ENCODE measurements around the gene RIC8A.

Gene RIC8A

DNA sequence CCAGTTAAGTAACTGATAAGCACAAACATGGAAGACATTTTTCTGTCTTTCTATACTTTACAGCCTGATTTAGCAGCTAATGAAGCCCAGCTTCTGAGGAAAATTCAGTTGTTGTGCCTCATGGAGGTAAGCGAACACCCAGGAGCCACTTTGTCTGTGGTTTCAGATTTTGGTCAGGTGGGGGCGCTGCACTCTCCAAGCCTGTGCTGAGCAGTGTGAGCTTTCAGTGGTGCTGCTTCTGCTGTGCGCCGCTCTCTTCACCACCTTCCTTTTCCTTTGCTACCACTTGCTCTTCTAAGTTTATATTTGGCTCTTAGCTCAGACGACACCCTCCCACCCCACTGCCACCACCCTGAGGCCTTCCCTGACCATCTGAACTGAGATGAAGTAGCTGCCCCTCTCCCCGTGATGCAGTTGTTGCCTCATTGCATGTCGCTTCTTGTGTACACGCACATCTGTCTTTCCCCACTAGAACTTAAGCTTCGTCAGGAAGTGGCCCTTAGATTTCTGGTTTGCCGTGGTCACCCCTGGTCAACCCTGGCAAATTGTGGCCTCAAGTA, 43.3 kb downstream of the RIC8A start:
- DNase-seq = peak; percentile 64

DNA sequence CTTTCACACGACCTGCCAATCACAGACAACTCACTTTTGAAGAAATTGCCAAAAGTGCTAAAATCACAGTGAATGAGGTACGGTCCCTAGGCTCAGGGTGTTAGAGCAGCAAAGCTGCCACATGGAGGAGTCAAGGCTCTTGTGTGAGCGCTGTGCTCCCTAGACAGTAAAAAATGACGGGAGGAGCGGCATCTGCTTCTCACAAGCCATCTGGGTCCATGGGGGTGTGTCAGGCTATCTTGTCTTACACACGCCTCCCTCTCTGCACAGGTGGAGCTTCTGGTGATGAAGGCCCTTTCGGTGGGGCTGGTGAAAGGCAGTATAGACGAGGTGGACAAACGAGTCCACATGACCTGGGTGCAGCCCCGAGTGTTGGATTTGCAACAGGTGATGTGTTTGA, 44.0 kb downstream of the RIC8A start:
- DNase-seq = peak; percentile 10

DNA sequence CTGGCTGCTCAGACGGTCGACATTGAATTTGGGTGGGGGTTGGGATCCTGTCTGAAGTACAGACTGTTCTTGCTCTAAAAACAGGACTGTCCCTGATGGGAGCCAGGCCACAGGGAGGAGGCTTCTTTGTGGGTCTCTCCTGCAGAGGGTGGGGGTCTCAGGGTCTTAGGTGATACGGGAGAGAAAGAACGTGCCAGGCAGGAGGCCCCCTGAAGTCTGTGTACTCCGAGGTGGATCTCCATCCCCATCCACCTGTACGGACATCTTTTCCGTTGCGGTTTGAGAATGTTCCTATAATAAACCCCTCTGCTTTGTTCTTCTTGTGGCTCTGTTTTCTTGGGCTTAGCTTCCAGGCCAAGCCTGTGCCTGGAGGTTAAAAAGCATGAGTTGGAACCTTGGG, 45.2 kb downstream of the RIC8A start:
- no peak for DNase-seq

DNA sequence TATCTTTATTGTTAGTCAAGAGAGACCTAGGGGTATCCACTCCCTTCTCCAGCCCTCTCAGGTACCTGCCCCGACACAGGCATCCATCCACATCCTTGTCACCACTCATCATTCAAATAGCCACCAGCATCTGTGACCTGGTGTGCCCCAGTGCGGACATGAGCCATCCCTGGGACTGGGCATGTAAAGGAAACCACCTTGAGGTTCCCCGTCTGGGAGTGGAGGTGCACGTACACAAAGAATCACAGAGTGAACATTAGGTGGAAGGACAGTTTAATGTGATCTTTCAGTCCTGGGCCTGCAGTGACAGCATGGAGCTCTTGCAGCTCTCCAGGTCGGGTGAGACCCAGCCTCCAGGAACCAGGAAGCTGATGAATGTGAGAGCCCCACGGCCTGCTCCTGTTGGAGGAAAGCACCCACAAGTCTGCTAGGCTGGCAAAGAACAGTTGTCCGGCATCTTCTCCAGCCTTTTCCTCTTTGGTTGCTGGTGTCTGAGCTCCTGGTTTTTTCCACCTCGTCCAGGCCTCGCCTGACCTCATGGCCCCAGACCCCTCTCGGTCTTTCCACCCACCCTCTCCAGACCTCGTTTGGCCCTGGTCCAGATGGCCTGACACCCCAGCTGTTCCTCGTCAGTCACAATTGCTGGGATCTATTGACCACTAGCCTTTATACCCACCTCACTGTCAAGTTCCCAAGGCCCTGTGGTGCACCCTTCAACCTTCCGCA, 45.8 kb downstream of the RIC8A start:
- no peak for DNase-seq

DNA sequence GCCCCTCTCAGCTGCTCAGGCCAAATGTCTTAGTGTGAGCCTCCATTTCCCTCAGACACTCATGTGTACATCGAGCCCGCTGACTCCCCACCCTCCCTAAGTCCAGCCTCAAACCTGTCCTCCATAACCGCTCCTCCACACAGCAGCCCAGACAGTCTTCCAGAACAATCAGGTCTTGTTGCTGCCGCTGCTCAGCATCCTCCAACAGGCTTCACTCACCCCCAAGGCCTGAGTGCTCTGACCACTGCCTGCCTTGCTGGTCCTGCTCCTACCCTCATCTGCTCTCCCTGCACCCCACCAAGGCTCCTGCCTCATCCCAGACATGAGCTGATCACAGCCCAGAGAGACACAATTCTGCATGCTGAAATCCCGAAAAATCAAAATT, 46.4 kb downstream of the RIC8A start:
- no peak for DNase-seq

DNA sequence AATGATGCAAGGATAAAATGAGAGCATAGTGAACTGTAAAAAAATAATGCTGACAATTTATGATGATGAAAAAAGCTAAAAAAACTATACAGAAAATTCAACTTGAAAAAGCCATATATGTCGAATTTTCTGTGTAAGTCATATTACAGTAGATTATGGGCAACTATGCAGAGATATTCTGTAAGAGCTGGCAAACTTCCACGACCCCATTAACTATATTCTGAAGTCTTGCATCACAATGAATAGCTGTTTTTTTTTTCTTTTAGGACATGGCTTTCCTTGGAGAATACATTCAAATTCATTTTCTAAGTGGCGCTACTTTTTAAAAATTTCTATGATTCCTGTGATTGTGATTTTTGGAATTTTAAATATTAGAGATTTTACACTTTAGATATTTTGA, 47.7 kb downstream of the RIC8A start:
- no peak for DNase-seq

DNA sequence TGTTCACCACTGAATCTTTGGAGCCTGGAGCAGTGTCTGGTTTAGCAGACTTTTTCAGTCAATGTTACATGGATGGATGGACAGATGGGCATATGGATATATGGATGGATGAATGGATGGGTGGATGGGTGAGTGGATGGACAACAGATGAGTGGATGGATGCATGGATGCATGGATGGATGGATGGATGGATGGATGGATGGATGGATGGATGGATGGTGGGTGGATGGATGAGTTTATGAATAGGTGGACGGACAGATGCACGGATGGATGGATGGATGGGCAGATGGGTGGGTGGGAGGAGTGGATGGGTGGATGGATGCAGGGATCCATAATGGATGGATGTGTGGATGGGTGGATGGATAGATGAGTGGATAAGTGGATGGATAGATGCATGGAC, 48.3 kb downstream of the RIC8A start:
- DNase-seq = no peak

DNA sequence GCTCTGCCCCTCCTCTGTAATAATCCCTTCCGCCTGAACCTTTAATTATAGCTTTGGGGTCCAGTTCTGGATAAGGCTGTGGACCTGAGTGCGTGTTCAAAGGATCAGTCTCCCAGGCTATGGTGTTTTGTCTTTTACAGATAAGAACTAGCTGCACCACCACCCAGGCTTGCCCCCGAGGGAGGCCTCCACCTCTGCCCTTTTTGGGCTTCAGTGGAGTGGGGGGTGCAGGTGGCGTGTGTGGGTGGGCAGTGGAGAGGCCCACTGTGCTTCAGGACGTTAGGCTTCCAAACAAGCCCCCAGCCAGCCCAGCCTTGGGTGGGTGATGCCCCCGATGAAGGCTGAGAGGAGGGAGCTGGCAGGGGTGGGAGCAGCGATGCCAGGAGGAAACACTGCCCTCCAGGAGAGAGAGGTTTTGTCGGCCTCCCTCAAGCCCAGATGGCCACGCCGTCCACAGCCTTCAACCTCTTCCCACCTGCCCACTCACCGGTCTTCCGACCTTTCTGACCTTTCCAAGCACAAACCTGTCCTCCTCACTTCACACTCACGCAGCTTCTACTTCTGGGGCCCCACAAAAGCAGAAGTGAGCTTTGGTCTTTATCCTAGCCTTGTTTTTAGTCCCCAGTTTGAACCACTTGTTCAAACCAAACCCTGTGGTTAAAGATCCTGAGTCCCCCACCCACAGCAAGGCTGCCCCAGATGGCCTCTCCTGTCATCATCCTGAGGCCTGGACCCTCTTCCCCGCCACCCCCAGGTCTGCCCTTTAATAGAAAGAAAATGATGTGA, 49.6 kb downstream of the RIC8A start:
- peak; percentile 38 for DNase-seq

DNA sequence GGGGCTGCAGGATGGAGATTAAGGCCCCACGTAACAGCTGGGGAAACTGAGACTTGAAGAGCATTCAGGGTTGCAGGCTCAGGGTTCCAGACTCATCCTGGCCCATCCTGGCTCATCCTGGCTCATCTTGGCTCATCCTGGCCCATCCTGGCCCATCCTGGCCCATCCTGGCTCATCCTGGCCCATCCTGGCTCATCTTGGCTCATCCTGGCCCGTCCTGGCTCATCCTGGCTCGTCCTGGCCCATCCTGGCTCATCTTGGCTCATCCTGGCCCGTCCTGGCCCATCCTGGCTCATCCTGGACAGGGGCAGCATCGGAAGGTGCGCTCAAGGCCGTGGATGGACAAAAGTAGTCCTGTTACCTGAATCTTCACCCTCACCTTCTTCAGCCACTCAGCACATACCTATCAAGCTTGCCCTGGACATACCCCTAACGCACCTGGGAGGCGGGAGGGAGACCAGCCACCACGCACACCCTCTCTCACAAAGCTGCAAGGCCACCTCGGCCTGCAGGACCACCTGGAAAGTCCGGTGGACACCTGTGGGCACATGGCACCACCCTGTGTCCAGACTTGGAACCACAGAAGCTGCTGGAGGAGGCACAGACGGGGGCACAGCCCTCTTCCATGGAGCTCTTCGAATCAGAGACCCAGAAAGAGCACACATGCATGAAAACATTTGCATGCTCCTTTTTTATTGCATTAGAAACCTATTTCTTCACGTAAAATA, 50.4 kb downstream of the RIC8A start:
- DNase-seq = peak; percentile 24

DNA sequence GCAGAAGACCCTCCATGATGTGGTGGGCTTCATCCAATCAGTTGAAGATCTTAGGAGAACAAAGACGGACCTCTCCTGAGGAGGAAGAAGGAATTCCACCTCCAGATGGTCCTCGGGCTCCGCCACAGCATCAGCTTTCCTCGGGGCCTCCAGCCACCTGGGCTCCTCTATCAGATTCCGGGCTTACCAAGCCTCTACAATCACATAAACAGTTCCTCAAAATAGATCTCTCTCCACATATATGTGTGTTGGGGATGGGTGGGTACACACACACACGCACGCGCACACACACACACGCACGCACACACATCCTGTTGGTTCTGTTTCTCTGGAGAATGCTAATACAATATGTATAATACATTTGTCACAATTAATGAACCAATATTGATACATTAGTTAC, 51.9 kb downstream of the RIC8A start:
- no peak for DNase-seq

DNA sequence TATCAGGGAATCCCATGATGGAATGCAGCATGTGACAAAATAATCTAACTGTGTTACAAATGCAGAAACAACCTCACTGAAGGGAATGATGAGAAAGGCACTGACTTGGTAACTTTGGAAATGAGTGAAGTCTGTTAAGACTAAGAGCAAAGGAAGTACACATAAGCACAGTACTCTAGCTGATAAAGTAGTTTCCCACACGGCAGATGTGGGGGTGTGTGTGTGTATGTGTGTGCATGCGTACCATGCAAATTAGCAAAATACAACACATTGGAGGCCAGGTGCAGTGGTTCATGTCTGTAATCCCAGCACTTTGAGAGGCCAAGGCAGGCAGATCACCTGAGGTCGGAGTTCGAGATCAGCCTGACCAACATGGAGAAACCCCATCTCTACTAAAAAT, 54.1 kb downstream of the RIC8A start:
- no peak for DNase-seq
